Sigmoid colon (tissue), 7 donors: ENCODE measurements around the gene ABCB10. TPM values are rescaled to one million over a fixed set of nuclear protein-coding genes. Genes with fewer than 3 reads are reported as not detected.

Experiments
- DNase-seq: peaks from one replicate; pipeline ENCODE4 v3.0.0-alpha.2; 2019
- H3K27ac ChIP-seq, 4 donors: fragments of 200-600 bp; sonication (generic); one replicate each; pipeline ENCODE4 v1.5.1; 2016 to 2019; ENCODE audit warnings: mild to moderate bottlenecking in 1 of 4
- H3K27me3 ChIP-seq, 3 donors: fragments of 200-600 bp; sonication (generic); one replicate each; pipeline ENCODE4 v1.5.1; 2019; ENCODE audit warnings: mild to moderate bottlenecking in 1 of 3
- H3K36me3 ChIP-seq, 4 donors: fragments of 200-600 bp; sonication (generic); one replicate each; pipeline ENCODE4 v1.5.1; 2016 to 2019
- H3K4me1 ChIP-seq, 4 donors: fragments of 200-600 bp; sonication (generic); one replicate each; pipeline ENCODE4 v1.5.1; 2017 to 2019
- H3K4me3 ChIP-seq, 4 donors: fragments of 200-600 bp; sonication (generic); one replicate each; pipeline ENCODE4 v1.5.1; 2017 to 2019; ENCODE audit warnings: mild to moderate bottlenecking in 2 of 4, moderate library complexity in 1 of 4
- H3K9me3 ChIP-seq, 4 donors: fragments of 200-600 bp in 3 of 4; sonication (generic) in 3 of 4; one replicate each; pipeline versions ENCODE4 v1.5.1 to v1.6.1; 2013 to 2019
- CTCF ChIP-seq, 4 experiments: fragments of 450-650 bp in 3 of 4; fragments of 200-600 bp in 1 of 4; IDR thresholded peaks; one replicate each; pipeline ENCODE4 v1.5.1; 2016 to 2019; ENCODE audit warnings: antibody characterized with exemption in 4 of 4, mild to moderate bottlenecking in 3 of 4, moderate library complexity in 2 of 4
- EP300 ChIP-seq, 4 donors: sonication (generic); formaldehyde crosslinking; IDR thresholded peaks; one replicate each; pipeline ENCODE4 v1.6.1; 2017; ENCODE audit warnings: antibody characterized with exemption in 4 of 4
- POLR2A ChIP-seq, 2 donors: fragments of 450-650 bp; IDR thresholded peaks; one replicate each; pipeline ENCODE4 v1.6.1; 2016; ENCODE audit warnings: antibody characterized with exemption in 2 of 2, mild to moderate bottlenecking in 2 of 2, moderate library complexity in 2 of 2
- POLR2AphosphoS5 ChIP-seq, 4 donors: sonication (generic); formaldehyde crosslinking; IDR thresholded peaks; one replicate each; pipeline ENCODE4 v1.6.1; 2017; ENCODE audit warnings: antibody characterized with exemption in 4 of 4
- WGBS, 2 donors: extraction: QIAGEN DNeasy Blood & Tissue Kit; methylation state at CpG; one replicate each; pipeline ENCODE4 v1.1.7; 2013; 5-methylcytosine and 5-hydroxymethylcytosine counted together
- intact Hi-C: fragments of 100-400 bp; cut with DNase I; formaldehyde crosslinking; loops from one replicate; pipeline ENCODE4 v1.15.1; 2023
- polyA plus RNA-seq, 3 donors: library from polyadenylated mRNA; stranded (reverse); fragments of 200-250 nt; gene quantifications; one replicate each; pipeline ENCODE4 v1.2.3, GENCODE V29; 2013
- total RNA-seq, 4 donors: library from RNA; depleted of rRNA; stranded (reverse); fragments of >200 nt; gene quantifications; one replicate each; pipeline ENCODE4 v1.1.0, GENCODE V29; 2016
- donor health status: healthy with polysubstance abuse.
- donor health status: Bipolar disorder and iron deficiency.
- donor health status: healthy.

Gene ABCB10
- total and polyA plus RNA-seq, 7 donors = 4.4 to 19.4 (median 12.1) TPM

GRCh38 chr1:229531326-229531725, 27.2 kb downstream of the ABCB10 start:
- TF ChIP-seq CTCF (IDR thresholded peaks at IDR 0.05) = no peak
- Histone ChIP-seq H3K9me3 (no peaks in the 10 kb centered on the region), H3K27me3 (no peaks in the 10 kb centered on the region), H3K36me3 (peaks cover 8 to 73% (median 29%) of the 10 kb centered on the region in 4 donors), H3K4me1 (no peaks in the 10 kb centered on the region), H3K4me3 (no peak overlapping the region), H3K27ac (no peak overlapping the region)
- 96 to 97% methylated on average over 6 of the region's 6 CpGs for WGBS, 2 donors
- no peak for DNase-seq
- intact Hi-C loops = no loop called here

- H3K36me3 ChIP-seq = peaks cover 8 to 84% (median 28%) of the 10 kb centered on the region in 4 donors
- no peak for DNase-seq
Measured at GRCh38 chr1:229529639-229530038, 28.9 kb downstream of the ABCB10 start.

GRCh38 chr1:229526695-229527094, 31.8 kb downstream of the ABCB10 start:
- Histone ChIP-seq H3K27ac (no peak overlapping the region), H3K27me3 (no peaks in the 10 kb centered on the region), H3K9me3 (no peaks in the 10 kb centered on the region), H3K4me3 (no peak overlapping the region), H3K4me1 (peaks cover 0 to 16% (median 11%) of the 10 kb centered on the region in 4 donors), H3K36me3 (peaks cover 8 to 69% (median 25%) of the 10 kb centered on the region in 4 donors)
- TF ChIP-seq EP300 (IDR thresholded peaks at IDR 0.05) (no peak), CTCF (IDR thresholded peaks at IDR 0.05) (no peak), POLR2AphosphoS5 (IDR thresholded peaks at IDR 0.05) (no peak), POLR2A (IDR thresholded peaks at IDR 0.05) (no peak)
- DNase-seq = no peak
- intact Hi-C loops = no loop called here
- 93 to 96% methylated on average over 1 of the region's 1 CpG for WGBS, 2 donors

More at GRCh38 chr1:229529639-229530038, 28.9 kb downstream of the ABCB10 start:
- TF ChIP-seq POLR2A (IDR thresholded peaks at IDR 0.05) (no peak), EP300 (IDR thresholded peaks at IDR 0.05) (no peak), CTCF (IDR thresholded peaks at IDR 0.05) (no peak), POLR2AphosphoS5 (IDR thresholded peaks at IDR 0.05) (no peak)
- Histone ChIP-seq H3K27ac (no peak overlapping the region), H3K4me1 (no peaks in the 10 kb centered on the region), H3K27me3 (no peaks in the 10 kb centered on the region), H3K4me3 (no peak overlapping the region), H3K9me3 (no peaks in the 10 kb centered on the region)
- 95 to 97% methylated on average over 7 of the region's 7 CpGs for WGBS, 2 donors
- intact Hi-C loops = no loop called here

GRCh38 chr1:229523052-229523451, 35.5 kb downstream of the ABCB10 start:
- intact Hi-C loops = no loop called here
- WGBS, 2 donors = 84 to 86% methylated on average over 1 of the region's 1 CpG
- H3K36me3 ChIP-seq = peaks cover 0 to 68% (median 9%) of the 10 kb centered on the region in 4 donors
- no peak for DNase-seq
- no peaks in the 10 kb centered on the region for H3K27me3 ChIP-seq
- no peak overlapping the region for H3K4me3 ChIP-seq
- H3K9me3 ChIP-seq = no peaks in the 10 kb centered on the region
- H3K27ac ChIP-seq = peak overlapping the region in 3 of 4 donors; percentile 17 to 54 (median 44)
- no peak for TF ChIP-seq CTCF (IDR thresholded peaks at IDR 0.05)
- TF ChIP-seq EP300 (IDR thresholded peaks at IDR 0.05) = no peak
- no peak for TF ChIP-seq POLR2AphosphoS5 (IDR thresholded peaks at IDR 0.05)
- no peak for TF ChIP-seq POLR2A (IDR thresholded peaks at IDR 0.05)
- peaks cover 0 to 16% (median 11%) of the 10 kb centered on the region in 4 donors for H3K4me1 ChIP-seq
